HL-60 (cell line): Measurements from ENCODE around the gene BDH1.

ENCODE experiments used
- DNase-seq, 2 experiments: peaks; one replicate each; pipeline ENCODE4 v3.0.0-alpha.2; 2010 to 2020; ENCODE audit warnings: low read depth in 1 of 2, low spot score in 1 of 2
- H3K27ac ChIP-seq: fragments of 250-450 bp; sonication (Bioruptor Pico); replicated peaks from 2 replicates; pipeline ENCODE4 v1.5.1; 2020; ENCODE audit warnings: mild to moderate bottlenecking, moderate library complexity
- H3K27me3 ChIP-seq: fragments of 250-450 bp; sonication (Bioruptor Pico); 2 replicates; pipeline ENCODE4 v1.5.1; 2021; ENCODE audit warnings: mild to moderate bottlenecking, moderate library complexity; ENCODE audit not compliant: insufficient read depth, poor library complexity, severe bottlenecking
- H3K4me3 ChIP-seq: replicated peaks from 2 replicates; pipeline ENCODE4 v1.5.1; 2011; ENCODE audit warnings: mild to moderate bottlenecking, control low read depth, low read length; ENCODE audit not compliant: insufficient read depth
- GABPA ChIP-seq: IDR thresholded peaks from 2 replicates; pipeline ENCODE4 v1.6.1; 2012; ENCODE audit warnings: low read depth
- POLR2AphosphoS5 ChIP-seq: IDR thresholded peaks from 2 replicates; pipeline ENCODE4 v1.6.1; 2012; ENCODE audit warnings: low read depth
- SPI1 ChIP-seq: IDR thresholded peaks from 2 replicates; pipeline ENCODE4 v1.6.1; 2012; ENCODE audit warnings: low read depth, mild to moderate bottlenecking, borderline replicate concordance
- TF ChIP-seq, protein P1 (sequence below): IDR thresholded peaks from 2 replicates; pipeline ENCODE4 v1.6.1; 2012; ENCODE audit warnings: low read depth; ENCODE audit not compliant: insufficient replicate concordance
- TF ChIP-seq, protein P2 (sequence below): IDR thresholded peaks from one replicate; pipeline ENCODE4 v1.5.1; 2011; ENCODE audit warnings: low read length, control low read depth, inconsistent platforms; ENCODE audit not compliant: insufficient read depth

Gene BDH1

DNA sequence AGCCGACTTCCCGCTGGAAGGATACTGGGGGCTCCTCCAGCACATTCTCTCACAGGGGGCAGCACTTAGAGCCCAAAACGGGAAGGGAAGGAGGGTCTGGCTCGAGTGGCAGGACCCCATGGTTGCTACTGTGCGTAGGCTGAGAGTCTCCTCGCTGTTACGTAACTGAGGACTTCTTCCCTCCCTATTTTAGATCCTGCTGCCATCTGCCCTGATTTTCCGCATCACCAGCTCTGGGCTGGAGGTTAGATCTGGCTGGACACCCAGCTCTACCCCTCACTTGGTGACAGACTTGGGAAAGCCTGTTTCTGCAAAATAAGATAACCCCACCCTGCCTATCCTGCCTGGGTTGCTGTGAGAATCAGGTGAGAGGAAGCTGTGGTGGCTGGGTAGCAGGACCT lies 47.7 kb downstream of the BDH1 start:
- no peak for TF ChIP-seq SPI1
- TF ChIP-seq, protein P1, sequence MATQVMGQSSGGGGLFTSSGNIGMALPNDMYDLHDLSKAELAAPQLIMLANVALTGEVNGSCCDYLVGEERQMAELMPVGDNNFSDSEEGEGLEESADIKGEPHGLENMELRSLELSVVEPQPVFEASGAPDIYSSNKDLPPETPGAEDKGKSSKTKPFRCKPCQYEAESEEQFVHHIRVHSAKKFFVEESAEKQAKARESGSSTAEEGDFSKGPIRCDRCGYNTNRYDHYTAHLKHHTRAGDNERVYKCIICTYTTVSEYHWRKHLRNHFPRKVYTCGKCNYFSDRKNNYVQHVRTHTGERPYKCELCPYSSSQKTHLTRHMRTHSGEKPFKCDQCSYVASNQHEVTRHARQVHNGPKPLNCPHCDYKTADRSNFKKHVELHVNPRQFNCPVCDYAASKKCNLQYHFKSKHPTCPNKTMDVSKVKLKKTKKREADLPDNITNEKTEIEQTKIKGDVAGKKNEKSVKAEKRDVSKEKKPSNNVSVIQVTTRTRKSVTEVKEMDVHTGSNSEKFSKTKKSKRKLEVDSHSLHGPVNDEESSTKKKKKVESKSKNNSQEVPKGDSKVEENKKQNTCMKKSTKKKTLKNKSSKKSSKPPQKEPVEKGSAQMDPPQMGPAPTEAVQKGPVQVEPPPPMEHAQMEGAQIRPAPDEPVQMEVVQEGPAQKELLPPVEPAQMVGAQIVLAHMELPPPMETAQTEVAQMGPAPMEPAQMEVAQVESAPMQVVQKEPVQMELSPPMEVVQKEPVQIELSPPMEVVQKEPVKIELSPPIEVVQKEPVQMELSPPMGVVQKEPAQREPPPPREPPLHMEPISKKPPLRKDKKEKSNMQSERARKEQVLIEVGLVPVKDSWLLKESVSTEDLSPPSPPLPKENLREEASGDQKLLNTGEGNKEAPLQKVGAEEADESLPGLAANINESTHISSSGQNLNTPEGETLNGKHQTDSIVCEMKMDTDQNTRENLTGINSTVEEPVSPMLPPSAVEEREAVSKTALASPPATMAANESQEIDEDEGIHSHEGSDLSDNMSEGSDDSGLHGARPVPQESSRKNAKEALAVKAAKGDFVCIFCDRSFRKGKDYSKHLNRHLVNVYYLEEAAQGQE, result no peak
- no peak for TF ChIP-seq POLR2AphosphoS5
- TF ChIP-seq GABPA, result no peak
- TF ChIP-seq, protein P2, sequence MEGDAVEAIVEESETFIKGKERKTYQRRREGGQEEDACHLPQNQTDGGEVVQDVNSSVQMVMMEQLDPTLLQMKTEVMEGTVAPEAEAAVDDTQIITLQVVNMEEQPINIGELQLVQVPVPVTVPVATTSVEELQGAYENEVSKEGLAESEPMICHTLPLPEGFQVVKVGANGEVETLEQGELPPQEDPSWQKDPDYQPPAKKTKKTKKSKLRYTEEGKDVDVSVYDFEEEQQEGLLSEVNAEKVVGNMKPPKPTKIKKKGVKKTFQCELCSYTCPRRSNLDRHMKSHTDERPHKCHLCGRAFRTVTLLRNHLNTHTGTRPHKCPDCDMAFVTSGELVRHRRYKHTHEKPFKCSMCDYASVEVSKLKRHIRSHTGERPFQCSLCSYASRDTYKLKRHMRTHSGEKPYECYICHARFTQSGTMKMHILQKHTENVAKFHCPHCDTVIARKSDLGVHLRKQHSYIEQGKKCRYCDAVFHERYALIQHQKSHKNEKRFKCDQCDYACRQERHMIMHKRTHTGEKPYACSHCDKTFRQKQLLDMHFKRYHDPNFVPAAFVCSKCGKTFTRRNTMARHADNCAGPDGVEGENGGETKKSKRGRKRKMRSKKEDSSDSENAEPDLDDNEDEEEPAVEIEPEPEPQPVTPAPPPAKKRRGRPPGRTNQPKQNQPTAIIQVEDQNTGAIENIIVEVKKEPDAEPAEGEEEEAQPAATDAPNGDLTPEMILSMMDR, result no peak
- no peak overlapping the region for H3K27ac ChIP-seq
- no peak for DNase-seq
- H3K27me3 ChIP-seq, result no peaks in the 10 kb centered on the region
- H3K4me3 ChIP-seq, result no peak overlapping the region

DNA sequence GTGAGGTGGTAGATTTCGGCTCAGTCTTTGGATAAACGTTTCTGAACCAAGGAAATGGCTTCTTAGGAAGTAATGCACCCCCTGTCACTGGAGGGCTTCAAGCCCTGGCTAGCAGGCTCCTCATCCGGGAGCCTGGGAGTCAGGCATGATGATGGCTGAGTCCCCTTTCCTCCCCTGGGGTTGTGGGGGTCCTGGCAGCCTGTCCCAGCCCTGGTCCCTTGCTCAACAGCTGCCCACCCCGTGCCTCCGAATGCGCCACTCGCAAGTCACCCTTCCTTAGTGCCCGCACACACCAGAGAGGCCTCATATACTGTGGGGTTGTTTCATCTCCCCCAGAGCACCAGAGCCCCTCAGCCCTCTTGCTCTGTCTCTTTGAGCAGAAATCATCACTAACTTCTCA lies 48.2 kb downstream of the BDH1 start:
- no peak for DNase-seq
- no peak overlapping the region for H3K27ac ChIP-seq
- H3K27me3 ChIP-seq, result no peaks in the 10 kb centered on the region
- H3K4me3 ChIP-seq, result no peak overlapping the region
- no peak for TF ChIP-seq SPI1
- TF ChIP-seq, protein P1, result no peak
- TF ChIP-seq GABPA, result no peak
- TF ChIP-seq, protein P2, result no peak
- TF ChIP-seq POLR2AphosphoS5, result no peak

DNA sequence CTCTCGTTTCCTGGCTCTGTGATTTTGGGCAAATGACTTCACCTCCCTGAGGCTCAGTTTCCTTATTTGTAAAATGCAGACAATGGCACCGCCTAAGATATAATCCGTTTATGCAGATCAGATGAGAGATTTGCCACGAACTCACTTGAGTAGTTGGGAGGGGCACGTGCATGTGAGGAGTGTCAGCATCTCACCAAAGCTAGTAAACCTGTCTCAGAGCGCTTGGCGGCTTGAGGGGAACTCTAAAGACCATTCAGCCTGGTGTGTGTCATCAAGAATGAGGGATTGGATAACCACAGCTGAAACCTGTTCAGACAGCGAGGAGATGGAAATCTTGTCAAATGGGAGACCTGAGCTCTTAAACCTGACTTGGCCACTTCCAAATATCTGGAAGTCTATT lies 48.7 kb downstream of the BDH1 start:
- no peak for TF ChIP-seq GABPA
- TF ChIP-seq SPI1, result no peak
- TF ChIP-seq POLR2AphosphoS5, result no peak
- TF ChIP-seq, protein P1, result no peak
- TF ChIP-seq, protein P2, result no peak
- H3K27ac ChIP-seq, result no peak overlapping the region
- no peaks in the 10 kb centered on the region for H3K27me3 ChIP-seq
- DNase-seq, result no peak
- no peak overlapping the region for H3K4me3 ChIP-seq
